Middle frontal gyrus (tissue), 1 donor: ENCODE data around the gene NPR2.
A peak's percentile ranks its signal among the peaks of the same experiment; 100 is the strongest.

Experiments used
- DNase-seq: peaks from one replicate; pipeline ENCODE4 v3.0.0-alpha.2; 2015; ENCODE audit warnings: low spot score; ENCODE audit errors: extremely low spot score

The NPR2 gene

DNA sequence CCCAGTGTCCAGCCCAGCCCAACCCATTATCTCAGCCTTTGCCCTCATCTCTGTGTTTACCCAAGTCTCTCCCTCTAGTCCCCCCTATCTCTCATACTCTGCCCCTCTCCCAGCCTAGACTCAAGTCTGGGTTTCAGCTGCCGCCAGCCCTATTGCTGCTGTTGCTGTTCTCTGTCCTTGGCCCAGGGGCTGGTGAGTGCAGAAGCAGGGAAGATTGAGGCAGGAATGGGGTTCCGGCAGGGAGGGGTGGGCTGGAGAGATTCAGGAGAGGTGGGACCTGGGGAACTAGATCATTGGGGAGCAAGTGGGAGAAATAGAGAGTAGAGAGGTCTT lies 38.3 kb downstream of the NPR2 start:
- DNase-seq: no peak

DNA sequence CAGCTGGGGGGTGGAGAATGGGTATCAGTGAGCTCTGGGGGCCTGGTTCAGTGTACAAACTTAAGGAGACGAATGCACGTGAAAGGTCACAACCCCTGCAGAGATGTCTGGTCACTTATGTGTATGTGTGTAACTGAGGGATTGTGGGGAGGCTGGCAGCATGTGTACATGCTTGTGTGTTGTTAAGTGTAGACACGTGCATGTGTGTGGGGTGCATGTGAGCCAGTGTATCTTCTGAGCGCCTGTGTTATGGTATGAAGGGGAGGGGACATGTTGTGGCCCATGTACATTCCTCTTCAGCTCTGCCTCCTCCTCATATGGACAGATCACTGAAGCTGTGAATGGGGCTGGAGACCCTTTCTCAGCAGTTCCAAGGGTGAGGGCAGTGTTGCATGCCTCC lies 39.6 kb downstream of the NPR2 start:
- no peak for DNase-seq

DNA sequence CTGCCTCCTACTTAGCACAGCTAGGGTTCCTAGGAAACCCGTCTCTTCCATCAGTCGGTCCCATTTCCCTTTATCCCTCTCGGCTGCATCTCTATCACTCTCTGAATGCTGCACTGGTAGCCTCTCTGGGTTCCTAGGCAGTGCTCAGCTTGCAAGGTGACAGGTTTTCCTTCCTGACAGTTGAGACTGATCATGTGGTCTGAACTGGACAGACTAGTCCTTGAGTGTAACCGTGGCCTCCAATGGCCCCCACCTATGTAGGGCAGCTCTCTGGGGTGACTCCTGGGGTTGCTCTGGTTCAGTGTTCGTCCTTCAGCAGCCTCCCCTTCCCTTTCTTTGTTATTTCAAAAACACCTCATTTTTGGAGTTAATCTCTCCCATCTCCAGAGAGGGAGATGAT lies 41.4 kb downstream of the NPR2 start:
- DNase-seq: no peak

DNA sequence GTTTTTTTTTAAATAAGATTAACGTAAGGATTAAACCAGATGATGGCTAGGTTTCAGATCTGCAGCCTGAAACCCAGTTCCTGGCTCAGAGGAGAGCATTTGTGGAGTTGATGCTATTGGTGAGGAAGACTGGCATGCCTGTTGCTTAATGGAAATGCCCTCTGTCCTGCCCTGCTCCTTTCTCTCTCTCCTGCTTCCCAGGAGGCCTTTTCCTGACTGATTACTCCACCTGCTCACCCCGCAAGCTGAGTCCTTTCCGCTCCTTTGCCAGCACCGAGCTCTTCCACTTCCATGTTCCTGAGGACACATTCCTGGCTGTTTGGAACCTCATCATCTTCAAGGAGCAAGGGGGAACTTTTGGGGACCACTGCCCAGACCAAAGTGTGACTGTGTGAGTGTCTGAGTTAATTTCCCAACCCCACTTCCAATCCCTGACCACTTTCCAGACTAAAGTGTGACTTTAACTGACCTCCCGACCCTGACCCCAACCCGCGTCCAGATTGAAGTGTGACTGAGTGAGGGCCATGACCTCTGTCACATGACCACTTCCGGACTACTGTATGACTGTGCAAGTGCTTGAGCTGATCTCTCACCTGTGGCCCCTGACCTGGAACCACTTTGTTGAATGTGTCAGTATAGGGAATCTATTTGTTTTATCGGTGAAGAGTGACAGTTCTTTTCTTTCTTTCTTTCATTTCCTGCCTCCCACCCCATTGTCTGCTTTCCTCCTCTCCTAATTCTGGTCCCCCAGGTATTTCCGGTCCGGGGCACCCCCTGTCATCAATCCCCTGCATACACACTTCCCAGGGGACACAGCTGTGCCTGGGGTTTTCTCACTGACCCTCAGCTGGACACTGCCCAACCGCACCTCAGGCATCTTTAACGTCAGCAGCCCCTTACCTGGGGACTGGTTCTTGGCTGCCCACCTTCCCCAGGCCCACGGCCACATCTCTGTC lies 43.1 kb downstream of the NPR2 start:
- no peak for DNase-seq

DNA sequence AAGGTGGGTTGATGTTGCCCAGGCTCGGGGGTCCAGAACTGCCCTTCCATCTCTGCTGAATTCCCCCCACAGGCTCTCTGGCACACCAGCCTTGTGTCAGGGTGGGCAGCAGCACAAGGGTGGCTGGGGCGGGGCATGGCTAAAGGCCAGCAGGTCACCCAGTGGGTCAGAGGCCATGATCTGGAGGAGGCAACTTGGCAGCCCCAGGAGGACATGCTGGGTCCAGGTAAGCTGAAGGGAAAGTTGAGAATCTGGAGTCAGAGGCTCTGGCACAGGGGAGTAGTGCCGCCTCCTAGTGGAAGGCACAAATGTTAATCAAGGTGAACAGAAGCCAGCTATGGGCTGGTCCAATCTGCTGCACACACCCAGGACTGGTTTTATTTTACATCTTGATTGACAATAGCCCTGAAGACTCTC lies 43.8 kb downstream of the NPR2 start:
- no peak for DNase-seq

DNA sequence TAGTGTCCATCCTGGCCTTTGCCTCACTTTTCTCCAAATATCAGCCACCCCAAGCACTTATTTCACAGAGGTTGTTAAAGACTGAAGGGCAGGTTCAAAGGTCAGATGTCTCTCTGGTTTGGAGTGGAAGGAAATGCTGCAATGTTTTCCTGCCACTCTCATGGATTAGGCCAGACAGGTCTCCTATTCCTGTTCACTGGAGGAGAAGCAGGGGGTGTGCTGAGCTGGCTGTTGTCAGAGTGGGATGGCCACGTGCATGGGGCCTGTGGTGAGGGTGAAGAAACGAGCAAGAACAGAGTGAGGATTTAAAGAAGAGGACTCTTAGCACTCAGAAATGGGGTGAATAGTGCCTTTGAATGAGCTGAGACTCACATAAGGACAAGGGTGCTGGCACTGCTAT lies 44.4 kb downstream of the NPR2 start:
- DNase-seq: no peak

DNA sequence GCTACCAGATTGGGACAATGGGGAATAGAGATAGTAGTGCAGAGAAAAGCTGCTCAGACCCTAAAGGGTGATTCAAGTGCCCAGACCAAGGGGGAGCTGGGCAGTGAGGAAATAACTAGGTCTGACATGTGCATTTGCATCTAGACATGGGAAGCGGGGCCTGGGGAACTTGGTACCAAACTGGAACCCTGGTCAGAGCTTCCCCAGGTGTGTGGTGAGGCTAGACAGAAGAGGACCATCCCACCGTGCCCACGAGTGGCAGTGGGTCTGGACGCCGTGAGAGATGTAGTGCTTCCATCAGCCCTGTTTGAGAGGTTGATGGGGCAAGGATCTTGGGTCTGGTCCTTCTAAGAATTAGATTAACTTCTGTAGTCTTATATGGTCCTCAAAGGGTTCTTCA lies 45.2 kb downstream of the NPR2 start:
- no peak for DNase-seq

DNA sequence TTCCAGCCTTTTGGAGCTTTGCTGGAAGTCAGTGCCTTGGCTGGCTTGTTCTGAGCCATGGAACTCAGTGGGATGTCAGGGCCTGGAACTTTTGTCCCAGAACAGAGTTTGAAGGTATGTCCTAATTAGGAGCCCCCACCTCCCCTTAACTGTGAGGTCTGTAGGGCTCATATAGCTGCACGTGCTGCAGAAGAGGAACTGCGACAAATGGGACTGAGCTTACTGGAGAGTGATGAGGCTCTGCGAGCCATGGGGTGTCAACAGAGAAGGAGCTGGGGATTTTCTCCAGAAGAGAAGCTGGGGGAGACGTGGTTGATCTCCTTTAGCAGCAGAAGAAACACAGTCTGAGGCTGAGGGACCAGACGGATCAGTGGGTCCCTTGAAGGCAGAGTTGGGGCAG lies 48.5 kb downstream of the NPR2 start:
- DNase-seq: no peak

DNA sequence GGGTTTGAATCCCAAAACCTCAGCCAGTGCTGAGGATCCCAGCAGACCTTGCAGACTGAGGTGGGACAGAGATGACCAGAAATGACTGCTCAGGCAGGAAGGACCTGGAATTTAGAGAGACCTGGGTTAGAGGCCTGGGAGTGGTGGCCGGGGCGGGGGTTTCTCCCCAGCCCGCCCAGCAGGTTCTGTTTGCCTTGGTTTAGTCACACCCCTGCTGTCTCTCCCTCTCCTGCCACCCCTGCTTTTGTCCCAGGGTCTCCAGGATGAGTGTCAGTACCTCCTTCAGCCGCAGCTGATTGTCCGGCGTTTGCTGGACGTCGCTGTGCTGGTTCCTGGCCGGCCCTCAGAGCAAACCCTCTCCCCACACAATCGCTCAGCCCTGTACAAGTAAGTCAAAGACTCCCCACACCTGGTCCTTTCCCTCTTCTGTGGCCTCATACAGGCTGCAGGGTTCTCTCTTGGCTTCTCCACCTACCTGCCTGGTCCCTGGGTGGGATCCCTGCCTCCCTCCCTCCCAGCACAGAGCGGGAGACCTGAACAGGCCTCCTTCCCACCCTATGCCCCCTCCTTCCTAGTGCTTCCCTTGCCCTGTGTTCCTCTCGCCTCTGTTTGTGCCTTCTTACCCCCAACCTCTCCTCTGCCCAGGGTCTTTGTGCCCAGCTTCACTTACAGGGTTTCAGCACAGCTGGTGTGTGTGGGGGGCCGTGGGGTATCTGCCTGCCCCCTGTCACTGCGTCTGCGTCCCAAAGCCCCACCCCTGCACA lies 49.7 kb downstream of the NPR2 start:
- DNase-seq: no peak

DNA sequence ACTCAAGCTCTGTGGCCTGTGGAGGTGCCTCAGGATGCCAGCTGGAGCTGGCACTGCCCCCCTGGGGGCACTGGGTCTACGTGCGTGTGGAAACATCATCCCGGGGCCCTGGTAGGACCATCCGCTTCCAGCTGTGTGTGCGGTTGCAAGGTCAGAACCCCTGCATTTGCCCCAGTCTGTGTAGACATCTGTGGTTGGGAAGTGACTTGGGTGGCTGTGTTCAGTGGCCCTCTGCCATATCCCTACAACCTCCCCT lies 50.2 kb downstream of the NPR2 start:
- no peak for DNase-seq

DNA sequence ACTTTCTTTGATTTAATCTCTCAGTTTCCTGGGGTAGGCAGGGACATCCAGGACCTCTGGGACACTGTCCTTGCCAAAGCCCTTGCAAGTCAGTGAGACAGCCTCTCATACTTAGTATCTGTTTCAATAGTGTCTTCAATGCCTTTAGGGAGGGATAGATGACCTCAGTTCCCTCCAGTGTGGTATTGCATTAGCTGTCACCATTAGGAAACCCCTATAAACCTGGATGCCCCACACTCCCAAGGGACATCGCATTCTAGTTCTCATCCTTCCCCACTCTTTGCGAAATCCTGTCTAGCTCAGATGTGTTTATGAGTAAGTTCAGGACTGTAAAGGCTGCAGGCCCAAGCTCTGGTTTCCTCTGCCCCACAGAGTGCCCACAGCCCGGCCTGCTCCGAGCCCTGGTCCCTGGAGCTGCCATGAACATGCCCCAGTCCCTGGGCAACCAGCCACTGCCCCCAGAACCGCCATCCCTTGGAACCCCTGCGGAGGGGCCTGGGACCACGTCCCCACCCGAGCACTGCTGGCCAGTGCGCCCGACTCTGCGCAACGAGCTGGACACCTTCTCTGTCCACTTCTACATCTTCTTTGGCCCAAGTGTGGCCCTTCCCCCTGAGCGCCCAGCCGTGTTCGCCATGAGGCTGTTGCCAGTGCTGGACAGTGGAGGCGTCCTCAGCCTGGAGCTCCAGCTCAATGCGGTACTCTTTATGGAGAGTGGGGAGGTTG lies 50.8 kb downstream of the NPR2 start:
- no peak for DNase-seq

DNA sequence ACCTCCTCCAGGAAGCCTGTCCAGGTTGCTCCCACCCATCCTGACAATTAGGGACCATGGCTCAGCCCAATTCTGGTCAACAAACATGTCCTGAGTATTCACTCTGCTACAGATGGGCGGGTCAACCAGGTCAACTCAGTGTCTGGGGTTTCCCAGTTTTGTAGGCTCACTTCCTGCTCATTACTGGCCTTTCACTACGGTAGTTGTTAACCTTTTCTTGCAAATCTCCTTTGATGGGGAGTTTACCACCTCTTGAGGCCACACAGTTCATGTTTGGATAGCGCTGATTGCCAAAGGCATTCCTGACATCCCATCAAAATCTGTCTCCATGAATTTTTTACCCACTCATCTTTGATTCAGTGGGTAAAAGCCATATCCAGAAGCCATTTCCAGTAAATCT lies 51.4 kb downstream of the NPR2 start:
- no peak for DNase-seq

DNA sequence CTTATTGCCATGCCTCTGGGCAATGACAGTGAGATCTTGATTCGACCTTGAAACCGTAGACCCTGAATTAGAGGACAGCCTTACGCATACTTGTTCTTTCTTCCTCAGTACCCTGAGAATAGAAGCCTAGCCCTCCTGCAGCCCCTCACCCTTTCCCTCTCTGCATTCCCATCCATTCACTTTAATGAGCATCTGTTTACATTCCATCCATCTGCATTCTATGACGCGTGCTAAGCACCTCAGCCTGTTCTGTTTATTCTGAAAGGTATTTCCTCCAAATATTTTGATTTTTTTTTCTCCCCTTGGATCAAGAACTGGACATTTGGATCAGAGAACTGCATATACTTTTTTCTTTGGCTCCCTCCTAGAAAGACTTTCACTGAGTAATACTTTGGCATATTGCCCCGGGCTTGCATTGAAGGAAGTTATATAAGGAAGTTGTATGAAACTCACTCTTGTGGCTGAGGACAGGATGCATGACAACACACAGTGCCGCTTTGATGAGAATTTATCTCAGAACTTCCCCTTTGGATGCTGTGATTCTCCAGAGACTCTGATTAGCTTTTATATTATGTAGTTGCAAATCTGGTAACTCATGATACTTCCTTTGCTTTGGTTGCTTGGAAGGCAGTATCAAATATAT lies 53.4 kb downstream of the NPR2 start:
- DNase-seq: peak; percentile 54

DNA sequence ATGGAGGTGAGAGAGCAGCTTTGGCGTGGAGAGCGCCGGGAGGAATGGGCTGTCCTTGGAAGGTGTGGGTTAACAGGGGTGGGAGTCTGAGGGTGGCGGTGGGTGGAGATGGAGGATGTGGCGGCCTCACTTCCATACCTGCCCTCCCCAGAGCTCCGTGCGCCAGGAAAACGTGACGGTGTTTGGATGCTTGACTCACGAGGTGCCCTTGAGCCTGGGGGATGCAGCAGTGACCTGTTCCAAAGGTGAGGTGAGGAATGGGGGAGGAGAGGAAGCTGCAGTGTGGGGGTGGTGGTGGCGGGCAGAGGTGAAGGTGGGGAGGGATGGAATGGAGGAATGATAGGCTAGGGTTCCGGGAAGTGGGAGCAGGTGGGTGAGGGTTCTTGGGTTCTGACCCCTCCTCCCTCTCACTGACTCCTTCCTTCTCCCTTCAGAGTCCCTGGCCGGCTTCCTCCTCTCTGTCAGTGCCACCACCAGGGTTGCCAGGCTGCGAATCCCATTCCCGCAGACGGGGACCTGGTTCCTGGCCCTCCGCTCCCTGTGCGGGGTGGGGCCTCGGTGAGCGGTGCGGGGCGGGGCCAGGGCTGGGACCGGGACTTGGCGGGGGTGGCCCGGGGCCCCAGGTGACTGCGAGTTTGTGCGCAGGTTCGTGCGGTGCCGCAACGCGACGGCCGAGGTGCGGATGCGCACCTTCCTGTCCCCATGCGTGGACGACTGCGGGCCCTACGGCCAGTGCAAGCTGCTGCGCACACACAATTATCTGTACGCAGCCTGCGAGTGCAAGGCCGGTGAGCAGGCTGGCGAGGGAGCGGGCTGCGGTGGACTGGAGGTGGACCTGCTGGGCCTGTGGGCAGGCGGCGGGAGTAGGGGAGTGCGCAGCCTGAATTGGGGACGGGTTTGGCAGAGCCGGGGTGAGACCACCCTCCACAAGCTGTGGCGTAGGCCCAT lies 54.7 kb downstream of the NPR2 start:
- DNase-seq: no peak

DNA sequence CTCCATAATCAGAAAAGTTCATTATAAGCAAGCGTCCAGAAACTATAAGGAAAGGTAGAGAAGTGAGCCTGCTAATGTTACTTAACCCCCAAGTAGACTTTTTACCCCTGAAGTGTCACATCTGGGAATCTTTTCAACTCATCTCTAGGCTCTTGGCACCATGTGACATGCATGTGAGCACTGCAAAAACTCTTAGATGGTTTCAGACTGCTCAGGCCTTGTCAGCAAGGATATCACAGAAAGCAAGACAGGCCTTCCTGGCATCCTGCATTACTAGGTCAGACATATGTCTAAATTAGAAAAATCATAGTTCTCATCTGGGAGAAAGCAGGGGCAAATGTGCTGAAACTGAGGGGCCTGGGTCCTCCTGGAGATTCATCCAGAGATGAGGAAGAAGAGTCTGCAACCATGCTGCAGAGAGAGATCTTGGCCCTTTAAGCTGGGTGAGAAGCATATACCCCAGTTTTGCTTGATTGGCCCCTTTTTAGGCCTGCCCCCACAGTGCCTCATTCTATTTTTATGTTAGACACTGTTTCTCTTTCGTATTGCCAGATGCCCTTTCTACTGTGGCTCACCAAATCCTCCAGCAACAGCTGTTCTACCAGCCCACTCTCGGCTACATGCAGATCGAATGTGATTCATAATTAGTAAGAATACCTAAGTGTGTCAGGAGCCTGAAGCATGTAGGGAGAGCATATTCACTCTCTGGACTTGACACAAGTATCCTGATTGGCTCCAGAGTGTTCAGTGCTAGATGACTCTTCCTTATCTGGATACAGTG lies 56.6 kb downstream of the NPR2 start:
- peak; percentile 75 for DNase-seq

DNA sequence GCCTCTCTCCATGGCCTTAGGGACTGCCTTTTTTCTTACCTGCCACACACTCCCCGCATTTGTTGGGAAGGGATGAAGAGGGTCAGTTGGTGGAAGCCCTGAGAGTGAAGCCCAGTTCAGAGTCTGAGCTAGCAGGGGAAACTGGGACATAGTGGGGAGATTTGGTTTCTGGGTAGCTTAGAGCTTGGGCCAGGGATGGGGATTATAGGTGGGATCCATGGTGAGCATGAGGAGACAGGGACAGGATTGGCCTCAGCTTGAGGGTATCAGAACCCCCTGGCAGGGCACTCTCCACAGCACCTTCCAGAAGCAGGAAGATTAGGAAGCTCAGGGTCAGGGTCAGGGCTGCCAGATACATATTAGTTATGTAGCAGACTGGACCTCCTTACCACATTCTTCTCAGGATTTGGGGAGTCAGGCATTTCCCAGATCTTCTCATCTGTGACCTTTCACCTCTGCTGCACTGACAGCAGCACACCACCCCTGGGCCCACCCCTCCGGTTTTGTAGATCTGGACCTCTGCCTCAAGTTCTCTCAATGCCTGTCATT lies 61.0 kb downstream of the NPR2 start:
- no peak for DNase-seq

DNA sequence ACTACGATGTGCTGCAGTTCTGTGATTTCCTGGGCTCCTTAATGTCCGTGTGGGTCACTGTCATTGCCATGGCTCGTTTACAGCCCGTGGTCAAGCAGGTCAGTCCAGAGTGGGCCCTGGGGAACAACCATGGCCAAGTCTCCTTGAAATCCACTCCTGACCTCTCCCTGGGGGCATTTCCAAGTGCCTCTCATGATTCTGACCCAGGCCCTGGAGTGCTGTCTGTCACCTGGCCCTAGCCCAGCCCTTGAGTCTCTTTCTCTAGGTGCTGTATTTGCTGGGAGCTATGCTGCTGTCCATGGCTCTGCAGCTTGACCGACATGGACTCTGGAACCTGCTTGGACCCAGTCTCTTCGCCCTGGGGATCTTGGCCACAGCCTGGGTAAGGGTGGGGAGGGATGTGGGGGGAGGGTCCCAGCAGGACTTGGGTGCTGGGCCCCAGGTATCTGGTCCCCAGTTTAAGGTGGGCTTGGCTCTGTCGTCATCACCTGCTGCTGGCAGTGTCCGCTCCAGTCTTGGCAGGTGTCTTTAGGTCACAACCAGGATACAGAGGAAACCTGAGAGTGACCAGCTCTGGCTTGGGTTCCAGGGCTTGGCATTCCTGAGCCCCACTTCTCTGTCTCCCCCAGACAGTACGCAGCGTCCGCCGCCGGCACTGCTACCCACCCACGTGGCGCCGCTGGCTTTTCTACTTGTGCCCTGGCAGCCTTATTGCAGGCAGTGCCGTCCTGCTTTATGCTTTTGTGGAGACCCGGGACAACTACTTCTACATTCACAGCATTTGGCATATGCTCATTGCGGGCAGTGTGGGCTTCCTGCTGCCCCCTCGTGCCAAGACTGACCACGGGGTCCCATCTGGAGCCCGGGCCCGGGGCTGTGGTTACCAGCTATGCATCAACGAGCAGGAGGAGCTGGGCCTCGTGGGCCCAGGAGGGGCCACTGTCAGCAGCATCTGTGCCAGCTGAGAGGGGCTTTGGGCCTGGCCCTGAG lies 61.8 kb downstream of the NPR2 start:
- DNase-seq: no peak

DNA sequence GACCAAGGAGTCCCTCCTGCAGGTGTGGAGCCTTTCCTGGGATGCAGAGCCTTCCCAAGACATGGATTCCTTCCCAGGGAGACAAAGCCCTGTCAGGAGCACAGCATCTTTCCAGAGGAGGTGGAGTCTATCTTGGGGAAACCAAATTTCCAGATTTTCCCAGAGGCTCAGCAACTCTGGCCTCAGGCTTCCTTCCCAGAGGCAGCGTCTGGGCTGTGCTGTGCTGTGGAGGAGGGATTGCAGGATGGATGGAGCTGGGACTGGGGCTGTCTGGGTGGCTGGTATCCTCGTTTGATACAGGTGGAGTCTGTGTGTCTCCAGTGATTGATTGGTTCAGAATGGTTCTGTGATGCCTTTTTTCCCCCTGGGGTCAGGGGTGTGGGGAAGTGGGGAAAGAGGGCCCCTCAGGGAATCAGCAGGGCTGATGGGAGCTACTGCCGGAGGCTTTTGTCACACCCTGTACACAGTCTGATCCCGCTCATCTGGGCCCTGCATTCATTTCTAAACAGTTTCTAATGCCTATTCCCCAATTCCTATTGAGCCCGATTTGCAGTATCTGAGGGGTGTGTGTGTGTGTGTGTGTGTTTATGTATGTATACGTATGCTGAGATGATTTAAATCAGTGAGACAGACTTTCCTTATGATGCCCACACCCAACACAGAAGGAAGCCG lies 62.8 kb downstream of the NPR2 start:
- no peak for DNase-seq
